GM12892 (cell line): ENCODE measurements around the gene APOL2.
"Not testable (repeated sequence)": the region's sequence is repeated elsewhere in the genome, so short reads cannot be mapped to it uniquely, and the experiment has no call there.

Source experiments
- DNase-seq: peaks from one replicate; pipeline ENCODE4 v3.0.0; 2011; ENCODE audit not compliant: insufficient read length
- FAIRE-seq: peaks from 2 replicates; lab custom pipeline; 2011; peaks lifted over from hg19 to GRCh38; lab: Jason Lieb, UNC
- POLR2A ChIP-seq: IDR thresholded peaks from 2 replicates; pipeline ENCODE4 v1.6.1; 2011; ENCODE audit warnings: low read depth, low read length, control low read depth
- POLR2AphosphoS5 ChIP-seq: IDR thresholded peaks from 2 replicates; pipeline ENCODE4 v1.6.1; 2011; ENCODE audit warnings: low read depth, low read length, control low read depth
- TAF1 ChIP-seq: IDR thresholded peaks from 2 replicates; pipeline ENCODE4 v1.6.1; 2011; ENCODE audit warnings: low read depth, mild to moderate bottlenecking, control low read depth, low read length, borderline replicate concordance

Gene APOL2

GRCh38 chr22:36258701-36259614 lies 19.6 kb upstream of the APOL2 start:
- DNase-seq (no peak), FAIRE-seq (peak; percentile 70)
- TF ChIP-seq TAF1, result no peak
- no peak for TF ChIP-seq POLR2A

- FAIRE-seq, result no peak
Observed at GRCh38 chr22:36257948-36258670, 18.8 kb upstream of the APOL2 start.

GRCh38 chr22:36257308-36257707 lies 18.0 kb upstream of the APOL2 start:
- no peak for TF ChIP-seq POLR2A
- TF ChIP-seq POLR2AphosphoS5, result no peak
- no peak for TF ChIP-seq TAF1
- no peak for DNase-seq
- no peak for FAIRE-seq

More at GRCh38 chr22:36257948-36258670, 18.8 kb upstream of the APOL2 start:
- no peak for DNase-seq
- TF ChIP-seq TAF1 (no peak), POLR2AphosphoS5 (no peak), POLR2A (no peak)

GRCh38 chr22:36256478-36256877 lies 17.2 kb upstream of the APOL2 start:
- FAIRE-seq, result no peak
- TF ChIP-seq POLR2AphosphoS5 (no peak), TAF1 (no peak), POLR2A (no peak)
- DNase-seq, result no peak

GRCh38 chr22:36255572-36255971 lies 16.2 kb upstream of the APOL2 start:
- FAIRE-seq, DNase-seq: not testable (repeated sequence)

GRCh38 chr22:36253523-36254490 lies 14.5 kb upstream of the APOL2 start:
- DNase-seq (no peak), FAIRE-seq (peak; percentile 87)
- TF ChIP-seq POLR2AphosphoS5 (no peak), POLR2A (no peak)

GRCh38 chr22:36252754-36253522 lies 13.6 kb upstream of the APOL2 start, which contains the start of gene APOL1:
Gene APOL1, plus strand, starts transcription at chr22:36253133. Its CDS starts 1,823 bp downstream, at chr22:36254956.
- no peak for TF ChIP-seq TAF1
- TF ChIP-seq POLR2AphosphoS5, result no peak
- no peak for TF ChIP-seq POLR2A
- no peak for DNase-seq
- peak; percentile 93 for FAIRE-seq

GRCh38 chr22:36251979-36252608 lies 12.8 kb upstream of the APOL2 start:
- DNase-seq, result not testable (repeated sequence)
- FAIRE-seq, result peak; percentile 48

- DNase-seq, FAIRE-seq: not testable (repeated sequence)
Observed at GRCh38 chr22:36250292-36250960, 11.1 kb upstream of the APOL2 start.

- no peak for FAIRE-seq
- no peak for DNase-seq
- TF ChIP-seq POLR2A (no peak), TAF1 (no peak), POLR2AphosphoS5 (no peak)
Observed at GRCh38 chr22:36249160-36249559, 9.8 kb upstream of the APOL2 start.
